ENCODE results near the gene LGR4. TPM values are rescaled to one million over a fixed set of nuclear protein-coding genes. Genes with fewer than 3 reads are reported as not detected.

Gene LGR4
- total and polyA plus RNA-seq, 2 donors (not counting 1 experiment from before 2014, with no cell fraction given) = 0.92 to 3.3 TPM

DNA sequence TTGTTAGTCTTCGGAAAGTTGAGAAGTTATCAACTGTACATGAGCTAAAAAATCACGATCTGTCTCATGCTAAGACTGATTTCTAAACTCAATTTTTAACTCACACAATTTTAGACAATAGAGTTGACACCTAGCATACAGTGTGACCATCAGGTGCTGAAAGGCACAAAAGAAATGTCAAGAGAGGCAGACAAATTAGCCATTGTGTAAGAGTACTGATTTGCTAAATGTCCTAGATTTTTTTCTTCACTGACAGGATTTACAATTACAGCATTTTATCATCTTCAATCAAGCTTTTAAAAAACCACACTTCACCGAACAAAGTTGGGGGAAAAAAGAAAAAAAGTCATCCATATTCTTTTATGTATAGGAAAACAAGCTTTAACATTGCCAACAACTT is 7.0 kb downstream of the LGR4 start:
- no peaks in the 10 kb centered on the region for H3K36me3 ChIP-seq (replicated peaks in 1 of 2; ENCODE audit: control extremely low read depth in 1 of 2, control insufficient read depth in 1 of 2, extremely low read depth in 1 of 2, insufficient read depth in 2 of 2, low read length in 1 of 2)
- H3K27ac ChIP-seq (ENCODE audit: low read length in 2 of 2) = no peak overlapping the region
- H3K27ac Mint-ChIP-seq = no peak overlapping the region
- no peaks in the 10 kb centered on the region for H3K9me3 ChIP-seq (ENCODE audit: control extremely low read depth in 1 of 3, control insufficient read depth in 2 of 3, insufficient read depth in 1 of 3, low read length in 2 of 3)
- peaks cover 2% of the 10 kb centered on the region in 2 donors for H3K4me1 ChIP-seq (ENCODE audit: control insufficient read depth in 2 of 2, insufficient read depth in 2 of 2, low read length in 2 of 2)
- H3K27me3 Mint-ChIP-seq = peaks cover 7% of the 10 kb centered on the region
- H3K4me1 Mint-ChIP-seq = peaks cover 6% of the 10 kb centered on the region
- H3K79me2 ChIP-seq (ENCODE audit: control insufficient read depth, insufficient read depth, low read length) = peaks cover 4% of the 10 kb centered on the region
- DNase-seq (no peak), ATAC-seq (ENCODE audit: low read depth) (no peak)
- ChIA-PET CTCF (interaction anchor here (3.0 kb wide), 1 partner anchor 20 kb away, joined by 9 read pairs; no protein-coding TSS in a partner anchor), POLR2A (no interaction called here)
- no peak overlapping the region for H3K4me3 Mint-ChIP-seq
- no peaks in the 10 kb centered on the region for H4K20me1 ChIP-seq (ENCODE audit: control insufficient read depth, insufficient read depth, low read length, poor library complexity, severe bottlenecking)
- no CpG with 5 or more reads among the region's 3 CpGs for WGBS (ENCODE audit: insufficient coverage)
- TF ChIP-seq EZH2 (IDR thresholded peaks at IDR 0.05; ENCODE audit: borderline replicate concordance, insufficient read depth, low read depth, low read length, poor library complexity, severe bottlenecking) = no peak
- TF ChIP-seq, protein P1, sequence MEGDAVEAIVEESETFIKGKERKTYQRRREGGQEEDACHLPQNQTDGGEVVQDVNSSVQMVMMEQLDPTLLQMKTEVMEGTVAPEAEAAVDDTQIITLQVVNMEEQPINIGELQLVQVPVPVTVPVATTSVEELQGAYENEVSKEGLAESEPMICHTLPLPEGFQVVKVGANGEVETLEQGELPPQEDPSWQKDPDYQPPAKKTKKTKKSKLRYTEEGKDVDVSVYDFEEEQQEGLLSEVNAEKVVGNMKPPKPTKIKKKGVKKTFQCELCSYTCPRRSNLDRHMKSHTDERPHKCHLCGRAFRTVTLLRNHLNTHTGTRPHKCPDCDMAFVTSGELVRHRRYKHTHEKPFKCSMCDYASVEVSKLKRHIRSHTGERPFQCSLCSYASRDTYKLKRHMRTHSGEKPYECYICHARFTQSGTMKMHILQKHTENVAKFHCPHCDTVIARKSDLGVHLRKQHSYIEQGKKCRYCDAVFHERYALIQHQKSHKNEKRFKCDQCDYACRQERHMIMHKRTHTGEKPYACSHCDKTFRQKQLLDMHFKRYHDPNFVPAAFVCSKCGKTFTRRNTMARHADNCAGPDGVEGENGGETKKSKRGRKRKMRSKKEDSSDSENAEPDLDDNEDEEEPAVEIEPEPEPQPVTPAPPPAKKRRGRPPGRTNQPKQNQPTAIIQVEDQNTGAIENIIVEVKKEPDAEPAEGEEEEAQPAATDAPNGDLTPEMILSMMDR (IDR thresholded peaks at IDR 0.05) = no peak
- H3K9me3 Mint-ChIP-seq (ENCODE audit: insufficient read depth) = no peaks in the 10 kb centered on the region
- no peak overlapping the region for H3K4me3 ChIP-seq (ENCODE audit: control extremely low read depth in 1 of 5, extremely low read depth in 1 of 5, insufficient read depth in 1 of 5, low read depth in 2 of 5, low read length in 4 of 5)
- no peak overlapping the region for H3K4me2 ChIP-seq (replicated peaks; ENCODE audit: low read depth, low read length, poor library complexity, severe bottlenecking)
- no peak overlapping the region for H3K9ac ChIP-seq (ENCODE audit: low read length)
- intact Hi-C loops (cut with micrococcal nuclease) = no loop called here
- H2AFZ ChIP-seq (ENCODE audit: insufficient read depth, low read depth, low read length, poor library complexity, severe bottlenecking) = no peak overlapping the region
- H3K27me3 ChIP-seq (replicated peaks in 1 of 4; ENCODE audit: control extremely low read depth in 1 of 4, control insufficient read depth in 3 of 4, insufficient read depth in 4 of 4, low read length in 3 of 4) = peaks cover 0 to 6% (median 1%) of the 10 kb centered on the region in 4 experiments

DNA sequence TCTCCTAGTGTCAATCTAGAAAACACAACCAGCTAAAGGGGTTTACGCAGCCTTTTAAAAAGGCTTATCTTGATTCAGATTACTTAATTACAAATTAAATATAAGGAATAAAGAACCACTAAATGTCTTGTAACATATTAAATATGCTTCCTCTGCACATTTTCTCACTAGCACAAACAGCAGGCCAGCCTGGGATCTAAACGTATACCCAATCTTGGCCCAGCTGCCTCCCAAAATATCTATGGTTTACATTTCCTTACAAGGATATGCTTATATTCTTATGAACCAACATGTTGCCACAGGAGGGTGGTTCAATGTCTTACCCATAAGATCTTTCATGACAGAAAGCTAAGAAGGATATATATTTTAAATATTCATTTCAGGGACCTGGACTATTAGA is 7.7 kb downstream of the LGR4 start:
- POLR2A ChIA-PET = no interaction called here

More for the DNA sequence above, 7.7 kb downstream of the LGR4 start:
- Histone ChIP-seq H3K9me3 (ENCODE audit: control extremely low read depth in 1 of 3, control insufficient read depth in 2 of 3, insufficient read depth in 1 of 3, low read length in 2 of 3) (no peaks in the 10 kb centered on the region), H3K4me3 (ENCODE audit: control extremely low read depth in 1 of 5, extremely low read depth in 1 of 5, insufficient read depth in 1 of 5, low read depth in 2 of 5, low read length in 4 of 5) (no peak overlapping the region), H3K9ac (ENCODE audit: low read length) (no peak overlapping the region), H2AFZ (ENCODE audit: insufficient read depth, low read depth, low read length, poor library complexity, severe bottlenecking) (no peak overlapping the region), H3K4me1 (ENCODE audit: control insufficient read depth in 2 of 2, insufficient read depth in 2 of 2, low read length in 2 of 2) (no peaks in the 10 kb centered on the region), H3K27ac (ENCODE audit: low read length in 2 of 2) (no peak overlapping the region), H3K36me3 (replicated peaks in 1 of 2; ENCODE audit: control extremely low read depth in 1 of 2, control insufficient read depth in 1 of 2, extremely low read depth in 1 of 2, insufficient read depth in 2 of 2, low read length in 1 of 2) (no peaks in the 10 kb centered on the region), H3K79me2 (ENCODE audit: control insufficient read depth, insufficient read depth, low read length) (peaks cover 4% of the 10 kb centered on the region), H3K4me2 (replicated peaks; ENCODE audit: low read depth, low read length, poor library complexity, severe bottlenecking) (no peak overlapping the region), H3K27me3 (replicated peaks in 1 of 4; ENCODE audit: control extremely low read depth in 1 of 4, control insufficient read depth in 3 of 4, insufficient read depth in 4 of 4, low read length in 3 of 4) (peaks cover 0 to 6% (median 1%) of the 10 kb centered on the region in 4 experiments), H4K20me1 (ENCODE audit: control insufficient read depth, insufficient read depth, low read length, poor library complexity, severe bottlenecking) (no peaks in the 10 kb centered on the region)
- Mint-ChIP-seq H3K27me3 (peaks cover 7% of the 10 kb centered on the region), H3K4me1 (peaks cover 4% of the 10 kb centered on the region), H3K4me3 (no peak overlapping the region), H3K9me3 (ENCODE audit: insufficient read depth) (no peaks in the 10 kb centered on the region), H3K27ac (no peak overlapping the region)
- ATAC-seq (ENCODE audit: low read depth) (no peak), DNase-seq (no peak)
- CTCF ChIA-PET = interaction anchor here (3.0 kb wide), 1 partner anchor 20 kb away, joined by 9 read pairs; no protein-coding TSS in a partner anchor
- WGBS (ENCODE audit: insufficient coverage) = no CpG with 5 or more reads among the region's 2 CpGs
- intact Hi-C loops (cut with micrococcal nuclease) = no loop called here
- TF ChIP-seq, protein P1 (IDR thresholded peaks at IDR 0.05) = no peak
- no peak for TF ChIP-seq EZH2 (IDR thresholded peaks at IDR 0.05; ENCODE audit: borderline replicate concordance, insufficient read depth, low read depth, low read length, poor library complexity, severe bottlenecking)
